Common myeloid progenitor, CD34-positive (primary cell): ENCODE measurements around the gene C1QC.
A peak's percentile ranks its signal among the peaks of the same experiment; 100 is the strongest.

Source experiments
- CTCF ChIA-PET: fragments of 350-600 bp; sonication (Branson Sonifier 250); formaldehyde crosslinking; loops from one replicate; lab custom pipeline; 2021; ENCODE audit warnings: antibody characterized with exemption; lab: Charles Lee
- POLR2A ChIA-PET: fragments of 350-600 bp; sonication (Branson Sonifier 250); formaldehyde crosslinking; loops from one replicate; lab custom pipeline; 2021; ENCODE audit warnings: antibody characterized with exemption; lab: Charles Lee
- DNase-seq, 3 donors: peaks; one replicate each; pipeline versions ENCODE4 v3.0.0 to v3.0.0-alpha.2; 2013
- H3K27ac ChIP-seq, 2 experiments: 1 replicate in 1 of 2; 2 replicates in 1 of 2; pipeline ENCODE4 v1.7.0; 2013; ENCODE audit warnings: inconsistent platforms in 2 of 2, low read length in 2 of 2, mild to moderate bottlenecking in 2 of 2, low read depth in 1 of 2, moderate library complexity in 1 of 2; ENCODE audit not compliant: severe bottlenecking in 2 of 2, insufficient read depth in 1 of 2, poor library complexity in 1 of 2
- H3K27me3 ChIP-seq, 5 experiments: replicated peaks in 2 of 5; 1 replicate in 3 of 5; 2 replicates in 2 of 5; pipeline versions ENCODE4 v1.6.1 to v1.7.0; 2013; ENCODE audit warnings: low read length in 4 of 5, mild to moderate bottlenecking in 2 of 5, moderate library complexity in 2 of 5, inconsistent platforms in 1 of 5; ENCODE audit not compliant: insufficient read depth in 5 of 5, control insufficient read depth in 4 of 5
- H3K36me3 ChIP-seq, 4 experiments: 1 replicate in 2 of 4; 2 replicates in 2 of 4; pipeline versions ENCODE4 v1.6.1 to v1.7.0; 2013; ENCODE audit warnings: low read length in 3 of 4, control low read depth in 1 of 4, mild to moderate bottlenecking in 1 of 4; ENCODE audit not compliant: control insufficient read depth in 4 of 4, insufficient read depth in 4 of 4
- H3K4me1 ChIP-seq, 4 experiments: 1 replicate in 3 of 4; 2 replicates in 1 of 4; pipeline versions ENCODE4 v1.6.1 to v1.7.1; 2013; ENCODE audit warnings: low read length in 3 of 4, mild to moderate bottlenecking in 3 of 4, control low read depth in 1 of 4, inconsistent platforms in 1 of 4, moderate library complexity in 1 of 4; ENCODE audit not compliant: control insufficient read depth in 4 of 4, insufficient read depth in 4 of 4; ENCODE audit errors: control extremely low read depth in 1 of 4
- H3K4me3 ChIP-seq, 7 experiments: 1 replicate in 4 of 7; 2 replicates in 3 of 7; pipeline versions ENCODE4 v1.5.1 to v1.7.0; 2013; ENCODE audit warnings: mild to moderate bottlenecking in 7 of 7, low read length in 6 of 7, moderate library complexity in 6 of 7, inconsistent platforms in 2 of 7, low read depth in 2 of 7, control low read depth in 1 of 7; ENCODE audit not compliant: insufficient read depth in 4 of 7, control insufficient read depth in 1 of 7; ENCODE audit errors: extremely low read depth in 1 of 7
- H3K9me3 ChIP-seq, 5 experiments: 1 replicate in 4 of 5; 2 replicates in 1 of 5; pipeline versions ENCODE4 v1.6.1 to v1.7.1; 2013; ENCODE audit warnings: low read length in 4 of 5, mild to moderate bottlenecking in 2 of 5, inconsistent platforms in 1 of 5, low read depth in 1 of 5, moderate library complexity in 1 of 5; ENCODE audit not compliant: control insufficient read depth in 4 of 5, insufficient read depth in 2 of 5; ENCODE audit errors: control extremely low read depth in 1 of 5
- WGBS: methylation state at CpG from one replicate; pipeline ENCODE4 v1.1.5; 2013; ENCODE audit not compliant: insufficient coverage; 5-methylcytosine and 5-hydroxymethylcytosine counted together

Gene C1QC

DNA sequence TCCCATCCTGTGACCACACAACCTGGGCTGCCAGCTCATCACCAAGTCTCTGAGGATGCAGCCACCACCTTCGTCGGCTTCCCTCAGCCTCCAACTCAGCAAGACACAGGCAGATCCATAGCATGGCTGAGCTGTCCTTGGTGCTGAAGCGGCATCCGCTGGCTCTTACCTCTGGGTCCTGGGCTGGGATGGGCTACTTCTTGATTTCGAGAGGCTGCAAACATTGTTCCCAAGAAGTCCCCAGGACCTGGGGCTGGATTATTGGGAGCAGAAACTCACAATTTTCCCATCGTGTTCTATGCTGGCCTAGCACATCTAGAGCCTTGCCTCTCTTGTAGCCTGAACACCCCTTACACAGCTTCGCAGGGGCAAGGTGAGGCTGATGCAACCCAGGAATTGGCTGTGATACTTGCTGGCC is 31.9 kb upstream of the C1QC start:
- peak; percentile 48 to 77 (median 76) for DNase-seq
- ChIA-PET CTCF (interaction anchor here (1.1 kb wide), 1 partner anchor 30 kb away, joined by 3 read pairs; no protein-coding TSS in a partner anchor), POLR2A (interaction anchor here (0.7 kb wide), 1 partner anchor 31 kb away, joined by 3 read pairs; no protein-coding TSS in a partner anchor)
- H3K4me1 ChIP-seq, result no peaks in the 10 kb centered on the region
- no peaks in the 10 kb centered on the region for H3K9me3 ChIP-seq
- H3K4me3 ChIP-seq, result no peak overlapping the region
- 30% methylated on average over 6 of the region's 7 CpGs for WGBS
- peaks cover 0 to 66% (median 2%) of the 10 kb centered on the region in 5 experiments for H3K27me3 ChIP-seq
- H3K27ac ChIP-seq, result no peak overlapping the region
- H3K36me3 ChIP-seq, result no peaks in the 10 kb centered on the region

DNA sequence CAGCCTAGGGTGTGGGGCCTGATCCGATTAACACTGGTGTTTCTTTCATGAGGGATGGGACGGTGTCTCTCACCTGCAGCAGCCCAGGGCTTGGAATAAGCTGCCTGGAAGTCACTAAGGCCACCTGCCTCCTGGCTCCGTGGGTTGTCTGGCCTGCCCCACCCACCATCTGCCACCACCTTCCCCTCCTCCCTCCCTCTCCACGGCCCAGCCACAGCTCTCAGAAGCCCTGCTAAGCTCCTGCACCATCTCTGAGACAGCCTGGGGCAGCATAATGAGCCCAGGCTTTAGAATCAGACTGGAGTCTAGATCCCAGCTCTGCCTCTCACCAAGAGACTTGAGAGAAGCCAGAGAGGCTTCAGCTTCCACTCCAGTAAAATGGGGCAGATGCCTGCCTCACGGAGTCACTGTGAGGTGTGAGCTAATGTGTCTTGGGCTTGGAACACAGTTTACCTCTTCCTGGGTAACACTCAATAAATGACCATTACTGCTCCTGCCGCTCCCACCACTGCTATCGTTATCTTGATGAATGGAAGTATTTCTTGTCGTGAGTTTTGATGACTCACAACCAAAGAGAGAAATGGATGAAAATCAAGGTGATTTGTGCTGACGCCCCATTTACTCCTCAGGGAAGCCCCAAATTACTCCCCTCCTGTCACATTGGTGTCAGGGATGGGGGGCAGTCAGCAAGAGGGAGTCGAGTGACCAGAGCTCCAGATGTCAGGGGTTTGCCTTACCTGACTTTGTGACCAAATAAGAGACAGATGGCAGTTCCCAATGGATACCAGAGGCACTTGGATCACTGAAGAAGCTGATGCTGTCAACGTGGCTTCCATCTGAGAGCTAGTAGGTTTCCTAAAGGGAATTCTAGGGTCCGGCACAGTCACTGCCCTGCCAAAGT is 30.5 kb upstream of the C1QC start:
- H3K27ac ChIP-seq, result no peak overlapping the region
- H3K27me3 ChIP-seq, result peaks cover 0 to 67% (median 5%) of the 10 kb centered on the region in 5 experiments
- no peaks in the 10 kb centered on the region for H3K36me3 ChIP-seq
- no peaks in the 10 kb centered on the region for H3K9me3 ChIP-seq
- ChIA-PET POLR2A (no interaction called here), CTCF (no interaction called here)
- no peak overlapping the region for H3K4me3 ChIP-seq
- no peak for DNase-seq
- no peaks in the 10 kb centered on the region for H3K4me1 ChIP-seq
- 54% methylated on average over 8 of the region's 12 CpGs for WGBS

GRCh38 chr1:22613572-22613918 is 29.9 kb upstream of the C1QC start:
- ChIA-PET POLR2A (no interaction called here), CTCF (no interaction called here)
- Histone ChIP-seq H3K27me3 (peaks cover 0 to 67% (median 5%) of the 10 kb centered on the region in 5 experiments), H3K36me3 (no peaks in the 10 kb centered on the region), H3K4me1 (no peaks in the 10 kb centered on the region), H3K4me3 (no peak overlapping the region), H3K9me3 (no peaks in the 10 kb centered on the region), H3K27ac (no peak overlapping the region)
- no peak for DNase-seq
- 71% methylated on average over 2 of the region's 5 CpGs for WGBS

GRCh38 chr1:22613951-22614350 is 29.5 kb upstream of the C1QC start:
- Histone ChIP-seq H3K27ac (no peak overlapping the region), H3K4me3 (no peak overlapping the region), H3K4me1 (no peaks in the 10 kb centered on the region), H3K27me3 (peaks cover 0 to 67% (median 5%) of the 10 kb centered on the region in 5 experiments), H3K36me3 (no peaks in the 10 kb centered on the region), H3K9me3 (no peaks in the 10 kb centered on the region)
- ChIA-PET CTCF (interaction anchor here (0.9 kb wide), 1 partner anchor 9 kb away, joined by 4 read pairs; no protein-coding TSS in a partner anchor), POLR2A (no interaction called here)
- DNase-seq, result no peak
- WGBS, result 75% methylated on average over 7 of the region's 12 CpGs

DNA sequence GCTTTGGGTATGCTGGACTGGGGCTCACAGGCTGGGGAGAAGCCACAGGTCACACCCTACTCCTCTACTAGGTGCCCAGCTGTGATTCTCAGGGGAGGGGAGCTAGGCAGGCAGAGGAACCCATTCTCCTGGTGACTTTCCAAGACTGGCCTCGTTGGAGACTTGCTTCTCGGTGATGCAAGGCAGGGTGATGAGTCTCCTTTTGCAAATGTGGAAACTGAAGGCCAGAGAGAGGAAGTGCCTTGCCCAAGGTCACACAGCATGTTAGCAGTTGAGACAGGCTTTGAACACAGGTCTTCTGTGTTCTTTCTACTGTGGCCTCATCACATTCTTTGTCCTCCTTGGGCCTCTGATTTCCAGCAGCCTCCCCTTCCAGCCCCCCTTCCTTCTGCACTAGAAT is 27.5 kb upstream of the C1QC start:
- Histone ChIP-seq H3K27ac (no peak overlapping the region), H3K4me1 (no peaks in the 10 kb centered on the region), H3K36me3 (no peaks in the 10 kb centered on the region), H3K9me3 (no peaks in the 10 kb centered on the region), H3K27me3 (peaks cover 0 to 69% (median 9%) of the 10 kb centered on the region in 5 experiments), H3K4me3 (no peak overlapping the region)
- ChIA-PET POLR2A (no interaction called here), CTCF (no interaction called here)
- DNase-seq, result no peak
- 80% methylated on average over 2 of the region's 2 CpGs for WGBS

DNA sequence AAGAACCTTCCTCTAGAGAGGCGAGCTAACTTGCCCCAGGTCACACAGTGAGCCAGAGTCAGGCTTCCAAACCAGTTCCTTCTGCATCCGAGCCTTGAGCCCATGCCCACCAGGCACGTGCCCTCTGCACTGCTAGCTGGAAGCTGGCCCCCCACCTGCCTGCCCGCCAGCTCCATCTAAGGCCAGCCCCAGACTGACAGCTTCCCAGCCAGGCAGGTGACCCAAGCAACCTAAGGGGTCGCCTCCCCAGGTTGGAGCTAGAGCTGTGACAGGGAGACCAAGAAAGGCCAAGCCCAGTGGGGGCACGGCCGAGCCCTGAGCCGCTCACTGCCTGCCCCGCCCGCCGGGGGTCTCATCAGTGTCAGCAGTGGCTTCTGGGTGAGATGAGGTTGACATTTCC is 26.9 kb upstream of the C1QC start:
- H3K4me1 ChIP-seq, result no peaks in the 10 kb centered on the region
- DNase-seq, result no peak
- no peak overlapping the region for H3K27ac ChIP-seq
- no peaks in the 10 kb centered on the region for H3K36me3 ChIP-seq
- no peaks in the 10 kb centered on the region for H3K9me3 ChIP-seq
- 68% methylated on average over 10 of the region's 11 CpGs for WGBS
- ChIA-PET POLR2A (no interaction called here), CTCF (no interaction called here)
- peaks cover 0 to 73% (median 9%) of the 10 kb centered on the region in 5 experiments for H3K27me3 ChIP-seq
- no peak overlapping the region for H3K4me3 ChIP-seq

GRCh38 chr1:22618056-22618455 is 25.4 kb upstream of the C1QC start:
- Histone ChIP-seq H3K27me3 (peaks cover 0 to 75% (median 9%) of the 10 kb centered on the region in 5 experiments), H3K4me3 (no peak overlapping the region), H3K36me3 (no peaks in the 10 kb centered on the region), H3K27ac (no peak overlapping the region), H3K9me3 (no peaks in the 10 kb centered on the region), H3K4me1 (no peaks in the 10 kb centered on the region)
- no peak for DNase-seq
- CTCF ChIA-PET, result no interaction called here
- WGBS, result 51% methylated on average over 15 of the region's 16 CpGs
- POLR2A ChIA-PET, result no interaction called here
